Caco-2 (cell line): ENCODE results near the gene ZNF79. TPM values are rescaled to one million over a fixed set of nuclear protein-coding genes. Genes with fewer than 3 reads are reported as not detected.

ENCODE experiments used
- BruUV-seq: library from RNA; stranded (reverse); fragments of 400-500 nt; replicated peaks from 2 replicates; lab custom pipeline; 2021; lab: Mats Ljungman, UMichigan
- CTCF ChIA-PET: fragments of 300-600 bp; sonication (Branson Sonifier 250); formaldehyde crosslinking; loops from one replicate; lab custom pipeline; 2022; ENCODE audit warnings: antibody characterized with exemption; lab: Charles Lee
- POLR2A ChIA-PET: fragments of 300-600 bp; sonication (Branson Sonifier 250); formaldehyde crosslinking; loops from one replicate; lab custom pipeline; 2022; ENCODE audit warnings: antibody characterized with exemption; lab: Charles Lee
- DNase-seq, 2 experiments: peaks; one replicate each; pipeline versions ENCODE4 v3.0.0 to v3.0.0-alpha.2; 2020 to 2022
- H3K27me3 ChIP-seq: replicated peaks from 2 replicates; pipeline ENCODE4 v1.6.0; 2011; ENCODE audit warnings: low read length; ENCODE audit not compliant: control insufficient read depth, insufficient read depth
- H3K36me3 ChIP-seq: 2 replicates; pipeline ENCODE4 v1.5.1; 2011; ENCODE audit warnings: low read length; ENCODE audit not compliant: control insufficient read depth, insufficient read depth
- H3K4me1 ChIP-seq: fragments of 250-450 bp; sonication (Bioruptor Pico); 2 replicates; pipeline ENCODE4 v1.5.1; 2020; ENCODE audit warnings: mild to moderate bottlenecking
- H3K4me3 ChIP-seq: 2 replicates; pipeline ENCODE4 v1.5.1; 2011; ENCODE audit warnings: low read depth, mild to moderate bottlenecking, control low read depth, low read length
- H3K9me3 ChIP-seq: fragments of 250-450 bp; sonication (Bioruptor Pico); 2 replicates; pipeline ENCODE4 v1.5.1; 2020; ENCODE audit warnings: mild to moderate bottlenecking, moderate library complexity
- H3K27ac Mint-ChIP-seq: one replicate; pipeline ENCODE4 v1.8.0; 2022; ENCODE audit warnings: mixed read lengths; ENCODE audit not compliant: unreplicated experiment
- H3K27me3 Mint-ChIP-seq: one replicate; pipeline ENCODE4 v1.8.0; 2022; ENCODE audit warnings: mixed read lengths; ENCODE audit not compliant: insufficient read depth, unreplicated experiment
- H3K36me3 Mint-ChIP-seq: one replicate; pipeline ENCODE4 v1.8.0; 2022; ENCODE audit warnings: mild to moderate bottlenecking, mixed read lengths; ENCODE audit not compliant: insufficient read depth, unreplicated experiment
- H3K4me1 Mint-ChIP-seq: one replicate; pipeline ENCODE4 v1.8.0; 2022; ENCODE audit warnings: low read depth, mixed read lengths; ENCODE audit not compliant: unreplicated experiment
- H3K4me3 Mint-ChIP-seq: one replicate; pipeline ENCODE4 v1.8.0; 2022; ENCODE audit warnings: mild to moderate bottlenecking, moderate library complexity, mixed read lengths; ENCODE audit not compliant: unreplicated experiment
- H3K9me3 Mint-ChIP-seq: one replicate; pipeline ENCODE4 v1.8.0; 2022; ENCODE audit warnings: mixed read lengths; ENCODE audit not compliant: unreplicated experiment
- intact Hi-C: fragments of 100-400 bp; cut with micrococcal nuclease; formaldehyde crosslinking; loops from one replicate; pipeline ENCODE4 v1.10.0; 2022; ENCODE audit not compliant: unreplicated experiment
- total RNA-seq: library from RNA; stranded (reverse); gene quantifications from 2 replicates; pipeline ENCODE4 v1.2.3, GENCODE V29; 2022
- TF ChIP-seq, protein P1 (sequence below), 2 experiments: fragments of 200-600 bp in 1 of 2; IDR thresholded peaks; 1 replicate in 1 of 2; 2 replicates in 1 of 2; pipeline versions ENCODE4 v1.5.1 to v1.8.0; 2011 to 2022; ENCODE audit warnings: antibody characterized with exemption in 1 of 2, control low read depth in 1 of 2, inconsistent platforms in 1 of 2, low read depth in 1 of 2, low read length in 1 of 2, mild to moderate bottlenecking in 1 of 2, moderate library complexity in 1 of 2; ENCODE audit not compliant: insufficient read depth in 1 of 2, severe bottlenecking in 1 of 2, unreplicated experiment in 1 of 2

The ZNF79 gene
- total RNA-seq, 1 experiment from 2014 or later, result 9.2 TPM

DNA sequence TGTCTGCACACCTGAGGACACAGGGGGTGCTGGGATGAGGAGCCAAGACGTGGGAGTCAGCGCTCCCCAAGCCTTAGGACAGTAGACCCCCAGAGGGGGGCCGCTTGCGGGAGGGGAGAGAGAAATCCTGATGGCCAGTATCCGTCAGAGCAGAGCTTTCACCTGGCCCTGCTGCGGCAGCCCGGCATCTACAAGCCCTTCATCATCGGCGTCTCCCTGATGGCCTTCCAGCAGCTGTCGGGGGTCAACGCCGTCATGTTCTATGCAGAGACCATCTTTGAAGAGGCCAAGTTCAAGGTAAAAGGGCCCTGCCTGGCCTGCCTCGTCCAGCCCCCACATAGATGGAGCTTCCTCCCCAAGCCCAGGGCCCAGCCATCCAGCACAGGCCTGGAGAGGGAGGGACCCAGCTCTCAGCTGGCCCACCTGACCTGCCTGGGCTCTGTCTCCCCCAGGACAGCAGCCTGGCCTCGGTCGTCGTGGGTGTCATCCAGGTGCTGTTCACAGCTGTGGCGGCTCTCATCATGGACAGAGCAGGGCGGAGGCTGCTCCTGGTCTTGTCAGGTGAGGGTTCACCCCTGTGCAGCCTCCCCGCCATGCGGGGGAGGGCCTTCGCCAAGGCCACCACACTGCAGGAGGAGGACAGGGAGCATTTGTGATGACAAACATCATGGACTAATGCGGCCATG, 20.5 kb upstream of the ZNF79 start:
- Histone ChIP-seq H3K4me1 (peaks cover 5% of the 10 kb centered on the region), H3K36me3 (peaks cover 2% of the 10 kb centered on the region), H3K9me3 (no peaks in the 10 kb centered on the region), H3K27me3 (no peaks in the 10 kb centered on the region), H3K4me3 (no peak overlapping the region)
- ChIA-PET CTCF (no interaction called here), POLR2A (interaction anchor here (1.1 to 1.2 kb wide), 2 partner anchors 11 to 16 kb away, joined by 3 read pairs; no protein-coding TSS in a partner anchor)
- Mint-ChIP-seq H3K4me3 (no peak overlapping the region), H3K27ac (no peak overlapping the region), H3K36me3 (peaks cover 73% of the 10 kb centered on the region), H3K27me3 (no peaks in the 10 kb centered on the region), H3K9me3 (no peaks in the 10 kb centered on the region), H3K4me1 (peaks cover 9% of the 10 kb centered on the region)
- no peak for DNase-seq
- TF ChIP-seq, protein P1, sequence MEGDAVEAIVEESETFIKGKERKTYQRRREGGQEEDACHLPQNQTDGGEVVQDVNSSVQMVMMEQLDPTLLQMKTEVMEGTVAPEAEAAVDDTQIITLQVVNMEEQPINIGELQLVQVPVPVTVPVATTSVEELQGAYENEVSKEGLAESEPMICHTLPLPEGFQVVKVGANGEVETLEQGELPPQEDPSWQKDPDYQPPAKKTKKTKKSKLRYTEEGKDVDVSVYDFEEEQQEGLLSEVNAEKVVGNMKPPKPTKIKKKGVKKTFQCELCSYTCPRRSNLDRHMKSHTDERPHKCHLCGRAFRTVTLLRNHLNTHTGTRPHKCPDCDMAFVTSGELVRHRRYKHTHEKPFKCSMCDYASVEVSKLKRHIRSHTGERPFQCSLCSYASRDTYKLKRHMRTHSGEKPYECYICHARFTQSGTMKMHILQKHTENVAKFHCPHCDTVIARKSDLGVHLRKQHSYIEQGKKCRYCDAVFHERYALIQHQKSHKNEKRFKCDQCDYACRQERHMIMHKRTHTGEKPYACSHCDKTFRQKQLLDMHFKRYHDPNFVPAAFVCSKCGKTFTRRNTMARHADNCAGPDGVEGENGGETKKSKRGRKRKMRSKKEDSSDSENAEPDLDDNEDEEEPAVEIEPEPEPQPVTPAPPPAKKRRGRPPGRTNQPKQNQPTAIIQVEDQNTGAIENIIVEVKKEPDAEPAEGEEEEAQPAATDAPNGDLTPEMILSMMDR (IDR thresholded peaks at IDR 0.05; ENCODE audit: insufficient read depth in 1 of 2, low read depth in 1 of 2, low read length in 1 of 2, severe bottlenecking in 1 of 2, unreplicated experiment in 1 of 2), result no peak
- no TSS peak for BruUV-seq
- intact Hi-C loops, result no loop called here

DNA sequence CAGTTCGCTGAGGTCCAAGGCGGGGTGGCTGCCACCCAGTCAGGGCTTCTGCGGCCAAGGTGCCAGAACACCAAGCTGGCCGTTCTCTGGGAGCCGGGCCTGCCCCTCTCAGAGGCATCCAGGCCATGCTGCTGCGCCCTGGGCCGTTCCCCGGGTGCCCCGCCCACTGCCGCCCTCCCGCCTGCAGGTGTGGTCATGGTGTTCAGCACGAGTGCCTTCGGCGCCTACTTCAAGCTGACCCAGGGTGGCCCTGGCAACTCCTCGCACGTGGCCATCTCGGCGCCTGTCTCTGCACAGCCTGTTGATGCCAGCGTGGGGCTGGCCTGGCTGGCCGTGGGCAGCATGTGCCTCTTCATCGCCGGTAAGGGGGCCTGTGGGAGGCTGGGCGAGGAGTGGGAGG, 19.6 kb upstream of the ZNF79 start:
- Histone ChIP-seq H3K27me3 (no peaks in the 10 kb centered on the region), H3K4me3 (no peak overlapping the region), H3K36me3 (peaks cover 2% of the 10 kb centered on the region), H3K4me1 (no peaks in the 10 kb centered on the region), H3K9me3 (no peaks in the 10 kb centered on the region)
- Mint-ChIP-seq H3K27me3 (no peaks in the 10 kb centered on the region), H3K27ac (no peak overlapping the region), H3K4me1 (peaks cover 9% of the 10 kb centered on the region), H3K4me3 (no peak overlapping the region), H3K9me3 (no peaks in the 10 kb centered on the region), H3K36me3 (peaks cover 63% of the 10 kb centered on the region)
- BruUV-seq, result no TSS peak
- TF ChIP-seq, protein P1 (IDR thresholded peaks at IDR 0.05; ENCODE audit: insufficient read depth in 1 of 2, low read depth in 1 of 2, low read length in 1 of 2, severe bottlenecking in 1 of 2, unreplicated experiment in 1 of 2), result no peak
- ChIA-PET POLR2A (interaction anchor here (1.1 to 1.2 kb wide), 2 partner anchors 12 to 17 kb away, joined by 3 read pairs; no protein-coding TSS in a partner anchor), CTCF (no interaction called here)
- DNase-seq, result no peak
- intact Hi-C loops, result no loop called here

DNA sequence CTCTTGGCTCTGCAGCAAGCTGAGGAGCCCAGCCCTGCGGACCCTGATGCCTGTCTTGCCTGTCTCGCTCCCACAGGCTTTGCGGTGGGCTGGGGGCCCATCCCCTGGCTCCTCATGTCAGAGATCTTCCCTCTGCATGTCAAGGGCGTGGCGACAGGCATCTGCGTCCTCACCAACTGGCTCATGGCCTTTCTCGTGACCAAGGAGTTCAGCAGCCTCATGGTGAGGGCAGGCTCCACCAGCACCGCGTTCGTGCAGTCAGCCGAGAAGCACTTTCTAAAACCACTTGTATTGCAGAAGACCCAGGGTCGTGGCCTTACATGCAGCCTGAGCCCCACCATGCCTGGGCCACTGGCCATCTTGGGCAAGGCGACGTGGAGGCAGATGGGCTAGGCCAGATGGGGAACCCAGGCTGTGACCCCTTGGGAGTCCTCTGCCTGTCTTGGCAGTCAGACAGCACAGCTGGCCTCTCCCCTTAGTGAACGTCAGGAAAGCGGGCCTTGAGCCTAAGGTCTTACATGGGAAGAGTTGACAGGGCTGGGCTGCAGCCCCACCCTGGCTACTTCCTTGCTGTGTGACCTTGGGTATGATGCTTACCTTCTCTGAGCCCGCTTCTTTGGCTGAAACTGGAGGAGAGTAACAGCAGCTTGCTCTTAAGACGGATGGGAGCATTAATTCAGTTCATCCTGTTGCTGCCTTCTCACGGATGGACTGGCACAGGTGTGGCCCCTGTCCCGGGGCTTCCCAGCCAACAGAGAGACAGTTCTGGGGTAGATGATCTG, 18.6 kb upstream of the ZNF79 start:
- H3K4me1 Mint-ChIP-seq, result peaks cover 9% of the 10 kb centered on the region
- H3K9me3 ChIP-seq, result no peaks in the 10 kb centered on the region
- ChIA-PET CTCF (no interaction called here), POLR2A (no interaction called here)
- peaks cover 2% of the 10 kb centered on the region for H3K36me3 ChIP-seq
- no peak overlapping the region for H3K4me3 ChIP-seq
- TF ChIP-seq, protein P1 (IDR thresholded peaks at IDR 0.05; ENCODE audit: insufficient read depth in 1 of 2, low read depth in 1 of 2, low read length in 1 of 2, severe bottlenecking in 1 of 2, unreplicated experiment in 1 of 2), result no peak
- peaks cover 60% of the 10 kb centered on the region for H3K36me3 Mint-ChIP-seq
- H3K27ac Mint-ChIP-seq, result peak overlapping the region; percentile 61
- no peaks in the 10 kb centered on the region for H3K27me3 Mint-ChIP-seq
- no peaks in the 10 kb centered on the region for H3K27me3 ChIP-seq
- no TSS peak for BruUV-seq
- no peaks in the 10 kb centered on the region for H3K4me1 ChIP-seq
- DNase-seq, result peak in 1 of 2 experiments; percentile 35
- H3K4me3 Mint-ChIP-seq, result no peak overlapping the region
- intact Hi-C loops, result loop anchor here (2.0 kb wide), 1 partner anchor 45 kb away; no protein-coding TSS in a partner anchor
- H3K9me3 Mint-ChIP-seq, result no peaks in the 10 kb centered on the region
